PC-3 (cell line): Measurements from ENCODE around the gene NOTCH4.

Source experiments
- EZH2phosphoT487 ChIP-seq: fragments of 300-600 bp; sonication (generic); IDR thresholded peaks from 2 replicates; pipeline ENCODE4 v1.6.1; 2018; ENCODE audit warnings: mild to moderate bottlenecking, antibody characterized with exemption, low read length, borderline replicate concordance
- TF ChIP-seq, protein P1 (sequence below): fragments of 300-600 bp; sonication (generic); conservative IDR thresholded peaks from 2 replicates; pipeline ENCODE4 v1.5.1; 2017; ENCODE audit warnings: antibody characterized with exemption, low read depth, mild to moderate bottlenecking, low read length

DNA sequence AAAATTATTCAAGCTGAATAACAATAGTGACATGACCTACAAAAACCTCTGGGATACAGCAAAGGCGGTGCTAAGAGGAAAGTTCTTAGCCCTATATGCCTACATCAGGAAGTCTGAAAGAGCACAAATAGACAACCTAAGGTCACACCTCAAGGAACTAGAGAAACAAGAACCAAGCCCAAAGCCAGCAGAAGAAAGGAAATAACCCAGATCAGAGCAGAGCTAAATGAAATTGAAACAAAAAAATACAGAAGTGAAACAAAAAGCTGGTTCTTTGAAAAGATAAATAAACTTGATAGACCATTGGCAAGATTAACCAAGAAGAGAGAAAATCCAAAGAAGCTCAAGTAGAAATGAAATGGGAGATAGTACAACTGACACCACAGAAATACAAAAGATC is 47.6 kb upstream of the NOTCH4 start:
- TF ChIP-seq, protein P1, sequence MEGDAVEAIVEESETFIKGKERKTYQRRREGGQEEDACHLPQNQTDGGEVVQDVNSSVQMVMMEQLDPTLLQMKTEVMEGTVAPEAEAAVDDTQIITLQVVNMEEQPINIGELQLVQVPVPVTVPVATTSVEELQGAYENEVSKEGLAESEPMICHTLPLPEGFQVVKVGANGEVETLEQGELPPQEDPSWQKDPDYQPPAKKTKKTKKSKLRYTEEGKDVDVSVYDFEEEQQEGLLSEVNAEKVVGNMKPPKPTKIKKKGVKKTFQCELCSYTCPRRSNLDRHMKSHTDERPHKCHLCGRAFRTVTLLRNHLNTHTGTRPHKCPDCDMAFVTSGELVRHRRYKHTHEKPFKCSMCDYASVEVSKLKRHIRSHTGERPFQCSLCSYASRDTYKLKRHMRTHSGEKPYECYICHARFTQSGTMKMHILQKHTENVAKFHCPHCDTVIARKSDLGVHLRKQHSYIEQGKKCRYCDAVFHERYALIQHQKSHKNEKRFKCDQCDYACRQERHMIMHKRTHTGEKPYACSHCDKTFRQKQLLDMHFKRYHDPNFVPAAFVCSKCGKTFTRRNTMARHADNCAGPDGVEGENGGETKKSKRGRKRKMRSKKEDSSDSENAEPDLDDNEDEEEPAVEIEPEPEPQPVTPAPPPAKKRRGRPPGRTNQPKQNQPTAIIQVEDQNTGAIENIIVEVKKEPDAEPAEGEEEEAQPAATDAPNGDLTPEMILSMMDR, result no peak
- no peak for TF ChIP-seq EZH2phosphoT487
